Prostate gland (tissue), 2 donors: ENCODE measurements around the gene TGM1. TPM values are rescaled to one million over a fixed set of nuclear protein-coding genes. Genes with fewer than 3 reads are reported as not detected.

Experiments
- DNase-seq: peaks from one replicate; pipeline ENCODE4 v3.0.0-alpha.2; 2019; ENCODE audit warnings: low spot score
- H3K27ac ChIP-seq, 2 donors: fragments of 200-600 bp; sonication (generic); 2 replicates each; pipeline ENCODE4 v1.5.1; 2017 to 2019
- H3K27me3 ChIP-seq: fragments of 200-600 bp; sonication (generic); replicated peaks from 2 replicates; pipeline ENCODE4 v1.5.1; 2019; ENCODE audit not compliant: insufficient read depth
- H3K36me3 ChIP-seq, 2 donors: fragments of 200-600 bp; sonication (generic); 1 replicate in 1 of 2; 2 replicates in 1 of 2; pipeline versions ENCODE4 v1.5.1 to v1.8.1; 2017 to 2019
- H3K4me1 ChIP-seq: fragments of 200-600 bp; sonication (generic); replicated peaks from 2 replicates; pipeline ENCODE4 v1.5.1; 2019
- H3K4me3 ChIP-seq, 2 donors: fragments of 200-600 bp; sonication (generic); 2 replicates each; pipeline ENCODE4 v1.5.1; 2017 to 2019
- H3K9me3 ChIP-seq: fragments of 200-600 bp; sonication (generic); 2 replicates; pipeline ENCODE4 v1.5.1; 2017
- CTCF ChIP-seq, 4 experiments: fragments of 200-600 bp in 2 of 4; fragments of 450-650 bp in 2 of 4; sonication (generic) in 2 of 4; IDR thresholded peaks; 1 replicate in 3 of 4; 2 replicates in 1 of 4; pipeline ENCODE4 v1.5.1; 2016 to 2019; ENCODE audit warnings: antibody characterized with exemption in 4 of 4, mild to moderate bottlenecking in 2 of 4, moderate library complexity in 2 of 4
- POLR2A ChIP-seq: fragments of 450-650 bp; IDR thresholded peaks from one replicate; pipeline ENCODE4 v1.6.1; 2016; ENCODE audit warnings: antibody characterized with exemption, mild to moderate bottlenecking
- POLR2AphosphoS5 ChIP-seq: sonication (generic); formaldehyde crosslinking; IDR thresholded peaks from one replicate; pipeline ENCODE4 v1.6.1; 2017; ENCODE audit warnings: antibody characterized with exemption
- WGBS: methylation state at CpG from one replicate; pipeline ENCODE4 v1.1.5; 2018; 5-methylcytosine and 5-hydroxymethylcytosine counted together
- intact Hi-C: fragments of 100-400 bp; cut with DNase I; formaldehyde crosslinking; loops from one replicate; pipeline ENCODE4 v1.14.2; 2022
- total RNA-seq, 2 donors: library from RNA; depleted of rRNA; stranded (reverse); fragments of >200 nt; gene quantifications; one replicate each; pipeline ENCODE4 v1.1.0, GENCODE V29; 2016

TGM1 gene
- total RNA-seq, 2 donors from 2014 or later: 6.6 to 11.4 TPM

DNA sequence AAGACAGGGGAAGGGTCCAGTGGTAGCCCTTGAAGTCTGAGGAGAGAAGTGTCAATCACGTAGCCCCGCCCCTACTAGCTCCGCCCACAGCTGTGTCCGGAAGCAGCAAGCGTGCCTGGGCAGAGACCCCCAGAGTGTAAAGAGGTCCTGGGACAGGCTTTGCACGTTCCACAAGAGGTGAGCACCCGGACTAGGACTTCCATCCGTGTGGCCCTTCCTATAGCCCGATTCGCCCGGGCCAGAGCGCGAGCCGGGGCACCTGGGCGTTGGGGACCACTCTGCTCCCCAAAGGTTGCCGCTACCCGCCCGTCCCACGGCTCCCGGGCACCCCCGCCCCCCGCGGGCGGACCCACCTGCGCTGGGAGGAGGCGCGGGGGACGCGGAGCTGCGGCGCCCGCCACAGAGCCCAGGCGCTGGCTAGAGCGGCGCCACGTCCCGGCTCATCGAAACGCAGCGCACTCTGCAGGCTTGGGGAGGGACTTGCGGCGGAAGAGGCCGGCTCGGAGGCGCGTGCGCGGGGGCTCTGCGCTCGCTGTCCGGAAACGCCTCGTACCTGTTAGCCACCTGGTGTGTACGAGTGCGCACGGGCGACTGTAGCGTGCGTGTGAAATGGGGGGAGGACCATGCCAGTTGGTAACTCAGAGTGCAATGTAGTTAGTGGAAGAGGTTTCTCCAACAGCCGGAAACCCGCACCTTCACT is 8.3 kb upstream of the TGM1 start, which contains the start of gene RABGGTA:
Gene RABGGTA, minus strand, starts transcription at position 464 of the 700 bp plus-strand sequence. CDS start 482 bp downstream, outside the sequence.
- peak; percentile 83 for DNase-seq

GRCh38 chr14:24270537-24271133 is 7.7 kb upstream of the TGM1 start:
- Histone ChIP-seq H3K9me3 (no peaks in the 10 kb centered on the region), H3K27me3 (no peaks in the 10 kb centered on the region), H3K36me3 (peaks cover 0 to 6% of the 10 kb centered on the region in 2 donors), H3K27ac (peak overlapping the region; percentile 87 to 96), H3K4me1 (no peaks in the 10 kb centered on the region), H3K4me3 (peak overlapping the region; percentile 74 to 99)
- intact Hi-C loops: loop anchor here (1.0 kb wide), 1 partner anchor 29 kb away; the partner anchor contains the start of genes DHRS1 and NOP9
- WGBS: 23% methylated on average over 13 of the region's 13 CpGs
- TF ChIP-seq POLR2AphosphoS5 (no peak), POLR2A (no peak), CTCF (IDR thresholded peaks at IDR 0.05) (no peak)
- no peak for DNase-seq

More for the DNA sequence above, 8.3 kb upstream of the TGM1 start, which contains the start of gene RABGGTA:
- H3K4me3 ChIP-seq: peak within 1 kb of the TSS; percentile 74 to 99
- WGBS: under 1% methylated on average over 54 of the region's 61 CpGs
- no peaks in the 10 kb centered on the region for H3K4me1 ChIP-seq
- H3K27ac ChIP-seq: peak within 1 kb of the TSS; percentile 87 to 96
- H3K36me3 ChIP-seq: peaks cover 0 to 3% of the 10 kb centered on the region in 2 donors
- intact Hi-C loops: loop anchor here (1.0 kb wide), 1 partner anchor 28 kb away; the partner anchor contains the start of genes DHRS1 and NOP9
- TF ChIP-seq CTCF (IDR thresholded peaks at IDR 0.05) (peak; percentile 25 to 89 (median 78)), POLR2A (peak; percentile 70), POLR2AphosphoS5 (peak; percentile 85)
- no peaks in the 10 kb centered on the region for H3K27me3 ChIP-seq
- H3K9me3 ChIP-seq: no peaks in the 10 kb centered on the region

GRCh38 chr14:24269910-24270536 is 7.0 kb upstream of the TGM1 start:
- Histone ChIP-seq H3K9me3 (no peaks in the 10 kb centered on the region), H3K4me1 (no peaks in the 10 kb centered on the region), H3K4me3 (no peak overlapping the region), H3K27me3 (no peaks in the 10 kb centered on the region), H3K27ac (no peak overlapping the region), H3K36me3 (peaks cover 0 to 6% of the 10 kb centered on the region in 2 donors)
- TF ChIP-seq CTCF (IDR thresholded peaks at IDR 0.05) (no peak), POLR2AphosphoS5 (no peak), POLR2A (no peak)
- intact Hi-C loops: no loop called here
- WGBS: 96% methylated on average over 10 of the region's 14 CpGs
- no peak for DNase-seq

- H3K4me3 ChIP-seq: no peak overlapping the region
- H3K4me1 ChIP-seq: no peaks in the 10 kb centered on the region
- TF ChIP-seq POLR2A (no peak), POLR2AphosphoS5 (no peak), CTCF (IDR thresholded peaks at IDR 0.05) (no peak)
- no peak for DNase-seq
- WGBS: 95% methylated on average over 8 of the region's 8 CpGs
- H3K27ac ChIP-seq: no peak overlapping the region
- no peaks in the 10 kb centered on the region for H3K9me3 ChIP-seq
- no peaks in the 10 kb centered on the region for H3K27me3 ChIP-seq
- peaks cover 0 to 6% of the 10 kb centered on the region in 2 donors for H3K36me3 ChIP-seq
- intact Hi-C loops: no loop called here
These were observed 6.4 kb upstream of the TGM1 start for GRCh38 chr14:24269368-24269767.
